HUDEP-2 (cell line): ENCODE measurements around the gene RAI1.
A peak's percentile ranks its signal among the peaks of the same experiment; 100 is the strongest.
"Not testable (repeated sequence)": the region's sequence is repeated elsewhere in the genome, so short reads cannot be mapped to it uniquely, and the experiment has no call there.

Experiments
- DNase-seq, 76 experiments: peaks; one replicate each; lab custom pipeline; 2025; ENCODE audit not compliant: unreplicated experiment in 76 of 76; lab: John Stamatoyannopoulos, UW

Gene RAI1

GRCh38 chr17:17680477-17681186 lies 626 bp upstream of the RAI1 start:
- no peak for DNase-seq

- peak in 5 of 76 experiments; percentile 23 to 36 (median 32) for DNase-seq
Measured at GRCh38 chr17:17681744-17682292, 560 bp downstream of the RAI1 start.

- DNase-seq, result peak in 25 of 76 experiments; percentile 8 to 56 (median 30)
Measured at GRCh38 chr17:17682293-17682736, 1.1 kb downstream of the RAI1 start.

GRCh38 chr17:17682737-17683680 lies 1.8 kb downstream of the RAI1 start:
- DNase-seq, result peak in 46 of 76 experiments; percentile 15 to 66 (median 42)

DNA sequence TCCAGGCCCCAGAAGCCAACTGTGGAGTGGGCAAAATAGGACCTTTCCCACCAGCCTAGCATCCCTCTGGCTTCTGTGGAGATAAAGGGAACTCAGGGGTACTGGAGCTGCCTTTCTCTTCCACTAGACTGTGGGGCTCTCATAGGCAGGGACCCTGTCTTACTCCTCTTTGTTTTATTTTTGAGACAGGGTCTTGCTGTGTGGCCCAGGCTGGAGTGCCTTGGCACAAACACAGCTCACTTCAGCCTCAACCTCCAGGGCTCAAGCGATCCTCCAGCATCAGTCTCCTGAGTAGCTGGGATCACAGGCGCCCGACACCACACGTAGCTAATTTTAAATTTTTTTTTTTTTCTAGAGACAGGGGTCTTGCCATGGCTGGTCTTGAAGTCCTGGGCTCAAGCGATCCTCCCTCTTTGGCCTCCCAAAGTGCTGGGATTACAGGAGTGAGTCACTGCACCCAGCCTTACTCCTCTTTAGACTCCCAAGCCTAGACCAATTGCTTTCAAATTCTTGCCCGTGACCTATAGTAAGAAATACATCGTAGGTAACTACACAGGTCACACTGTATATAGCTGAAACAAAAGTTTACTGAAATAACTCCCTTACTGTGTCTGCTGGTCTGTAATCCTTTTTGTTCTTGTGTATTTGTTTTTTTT lies 2.6 kb downstream of the RAI1 start:
- no peak for DNase-seq

- no peak for DNase-seq
Measured at GRCh38 chr17:17684906-17685774, 3.9 kb downstream of the RAI1 start.

- peak in 72 of 76 experiments; percentile 24 to 90 (median 74) for DNase-seq
Measured at GRCh38 chr17:17685775-17686291, 4.6 kb downstream of the RAI1 start.

DNA sequence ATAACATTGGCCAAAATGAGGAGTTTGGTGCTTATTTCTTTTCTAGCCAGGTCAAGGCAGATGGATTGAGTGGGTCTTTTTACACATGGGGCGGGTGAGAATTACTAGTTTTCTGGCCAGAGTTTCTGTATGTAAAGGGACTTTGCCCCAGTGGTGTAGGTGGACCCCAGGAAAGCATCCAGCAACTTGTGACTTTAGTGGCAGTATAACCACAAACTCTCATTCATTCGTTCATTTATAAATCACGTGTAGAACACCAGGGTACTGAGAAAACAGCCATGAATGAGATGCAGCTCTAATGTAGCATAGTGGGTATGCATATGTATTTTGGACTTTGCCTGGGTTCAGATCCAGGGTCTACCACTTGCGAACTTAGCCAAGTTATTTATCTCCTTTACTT lies 8.1 kb downstream of the RAI1 start:
- no peak for DNase-seq

- DNase-seq, result not testable (repeated sequence)
Measured at GRCh38 chr17:17690233-17690632, 9.0 kb downstream of the RAI1 start.

DNA sequence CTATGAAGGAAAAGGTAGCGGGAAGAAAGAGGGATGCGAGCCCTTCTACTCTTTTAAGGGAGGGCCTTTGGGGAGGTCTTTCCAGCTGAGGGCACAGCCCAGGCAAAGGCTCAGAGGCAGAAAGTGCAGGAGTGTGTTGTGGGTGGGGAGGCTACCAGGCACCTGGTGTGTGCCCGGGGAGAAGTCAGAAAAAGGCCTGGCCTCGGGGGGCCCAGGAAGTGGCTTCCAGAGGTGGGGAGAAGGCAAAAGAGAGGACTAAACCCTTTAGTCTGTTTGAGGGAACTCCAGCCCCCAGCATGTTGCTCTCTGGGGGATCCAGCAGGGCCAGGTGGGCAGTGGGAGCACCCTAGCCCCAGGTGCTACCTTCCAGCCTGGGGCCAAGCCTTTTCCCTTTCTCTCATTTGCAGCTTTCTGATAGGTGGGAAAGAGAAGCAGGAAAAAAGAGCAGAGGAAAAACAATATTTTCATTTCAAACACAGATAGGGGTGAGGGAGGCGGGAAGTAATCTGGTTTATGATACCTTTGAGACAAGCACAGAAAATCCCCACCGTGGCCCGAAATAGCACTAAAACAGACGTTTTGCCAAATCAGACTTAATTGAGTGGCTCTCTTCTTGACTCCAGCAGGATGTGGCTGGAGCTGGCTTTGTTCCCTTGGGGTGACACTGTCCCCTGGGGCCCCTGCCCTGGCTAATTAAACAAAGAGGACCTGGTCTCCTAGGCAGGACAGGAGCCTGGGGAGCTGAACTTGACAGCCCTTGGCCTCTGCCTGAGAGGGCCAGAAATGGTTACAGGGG lies 10.4 kb downstream of the RAI1 start:
- no peak for DNase-seq

- no peak for DNase-seq
Measured at GRCh38 chr17:17692353-17693252, 11.3 kb downstream of the RAI1 start.

GRCh38 chr17:17693253-17694168 lies 12.3 kb downstream of the RAI1 start:
- DNase-seq, result peak in 23 of 76 experiments; percentile 3 to 64 (median 37)

DNA sequence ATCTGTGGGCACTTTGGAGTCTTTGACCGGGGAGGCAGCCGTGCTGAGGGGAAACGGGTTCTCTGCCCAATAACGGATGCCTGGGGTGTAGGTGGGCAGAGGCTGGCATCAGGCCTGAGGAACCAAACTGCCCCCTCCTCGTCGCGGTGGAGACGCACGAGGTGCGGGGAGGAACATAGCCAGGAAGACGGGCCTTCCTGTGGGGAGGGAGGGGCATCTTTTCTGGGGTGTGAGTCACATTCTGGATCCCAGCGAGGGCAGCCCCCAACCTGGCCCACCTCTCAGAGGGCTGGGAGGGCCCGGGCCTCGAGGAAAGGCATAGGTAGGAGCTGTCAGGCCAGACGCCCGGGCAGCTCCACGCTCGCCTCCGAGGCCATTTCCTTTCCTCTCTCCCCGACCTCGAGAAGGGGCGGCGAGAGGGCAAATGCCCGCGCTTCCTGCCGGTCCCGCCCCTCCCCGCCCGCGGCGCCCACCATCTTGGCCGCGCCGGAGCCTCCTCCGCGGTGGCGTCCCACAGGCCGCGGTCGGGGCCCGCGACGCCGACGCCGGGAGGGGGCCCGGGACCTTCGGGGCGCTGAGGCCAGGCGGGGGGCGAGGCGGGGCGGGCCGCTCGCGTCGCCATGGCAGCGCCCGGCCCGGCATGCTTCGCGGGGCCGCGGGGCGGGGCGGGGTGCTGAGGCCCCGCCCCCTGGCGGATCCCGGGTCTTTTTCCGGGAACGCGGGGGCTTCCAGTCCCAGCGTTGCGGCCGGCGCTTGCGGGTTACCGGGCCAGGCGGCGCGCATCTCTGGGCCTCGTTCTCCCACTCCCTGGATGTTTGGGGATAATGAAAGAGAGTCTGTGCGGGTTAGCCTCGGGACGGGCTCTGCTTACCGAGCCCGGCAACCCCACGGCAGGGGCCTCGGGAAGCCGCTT lies 13.2 kb downstream of the RAI1 start:
- peak in 56 of 76 experiments; percentile 2 to 80 (median 53) for DNase-seq

DNA sequence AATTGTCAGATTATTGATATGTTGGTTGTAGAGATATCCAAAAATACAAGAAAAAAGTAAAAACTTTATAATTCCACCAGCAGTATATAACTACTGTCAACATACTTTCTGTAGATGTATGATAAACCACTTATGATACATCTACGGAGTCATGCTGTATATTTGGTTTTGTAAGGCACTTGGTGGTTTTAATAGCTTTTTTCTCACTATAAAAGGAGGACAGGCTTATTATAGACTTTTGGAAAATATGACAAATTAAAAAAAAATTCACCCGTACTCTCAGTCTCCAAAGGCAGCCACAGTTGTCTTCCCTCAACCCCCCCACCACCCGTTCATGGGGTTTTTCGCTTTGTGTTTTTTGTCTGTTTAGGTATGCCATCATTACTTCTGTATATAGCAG lies 14.8 kb downstream of the RAI1 start:
- DNase-seq, result no peak

GRCh38 chr17:17696882-17697633 lies 15.8 kb downstream of the RAI1 start:
- DNase-seq, result no peak
